PC-9 (cell line): ENCODE data around the gene TBC1D24. TPM values are rescaled to one million over a fixed set of nuclear protein-coding genes. Genes with fewer than 3 reads are reported as not detected.

Experiments used
- BruUV-seq: library from RNA; stranded (reverse); fragments of 400-500 nt; replicated peaks from 2 replicates; lab custom pipeline; 2021; lab: Mats Ljungman, UMichigan
- CTCF ChIA-PET: fragments of 300-600 bp; sonication (Branson Sonifier 250); formaldehyde crosslinking; loops from one replicate; lab custom pipeline; 2022; ENCODE audit warnings: antibody characterized with exemption; lab: Charles Lee
- POLR2A ChIA-PET: fragments of 300-600 bp; sonication (Branson Sonifier 250); formaldehyde crosslinking; loops from one replicate; lab custom pipeline; 2022; ENCODE audit warnings: antibody characterized with exemption; ENCODE audit not compliant: unreplicated experiment; lab: Charles Lee
- DNase-seq, 2 experiments: peaks; one replicate each; pipeline versions ENCODE4 v3.0.0 to v3.0.0-alpha.2; 2015 to 2022; ENCODE audit warnings: mixed read lengths in 1 of 2
- H2AFZ ChIP-seq: fragments of 200-600 bp; sonication (generic); 2 replicates; pipeline ENCODE4 v1.8.1; 2017; ENCODE audit warnings: antibody characterized with exemption
- H3F3A ChIP-seq: fragments of 200-600 bp; sonication (generic); 2 replicates; pipeline ENCODE4 v1.8.1; 2017; ENCODE audit warnings: antibody characterized with exemption, mild to moderate bottlenecking, low read depth; ENCODE audit not compliant: insufficient read depth
- H3K27ac ChIP-seq: fragments of 200-600 bp; sonication (generic); 2 replicates; pipeline ENCODE4 v1.6.1; 2016; ENCODE audit warnings: mixed run types
- H3K27me3 ChIP-seq: fragments of 200-600 bp; sonication (generic); 2 replicates; pipeline ENCODE4 v1.6.1; 2016; ENCODE audit warnings: low read depth, mixed run types; ENCODE audit not compliant: insufficient read depth
- H3K36me3 ChIP-seq: fragments of 200-600 bp; sonication (generic); 2 replicates; pipeline ENCODE4 v1.6.1; 2016; ENCODE audit warnings: low read depth, mixed run types
- H3K4me1 ChIP-seq: fragments of 200-600 bp; sonication (generic); replicated peaks from 2 replicates; pipeline ENCODE4 v1.6.1; 2016; ENCODE audit warnings: mixed run types; ENCODE audit not compliant: insufficient read depth
- H3K4me2 ChIP-seq: fragments of 200-600 bp; sonication (generic); 2 replicates; pipeline ENCODE4 v1.6.1; 2017; ENCODE audit warnings: mixed run types
- H3K4me3 ChIP-seq: fragments of 200-600 bp; sonication (generic); 2 replicates; pipeline ENCODE4 v1.6.1; 2016; ENCODE audit warnings: mixed run types
- H3K79me2 ChIP-seq: fragments of 200-600 bp; sonication (generic); 2 replicates; pipeline ENCODE4 v1.6.1; 2017; ENCODE audit warnings: low read depth, mixed run types
- H3K9me2 ChIP-seq: fragments of 200-600 bp; sonication (generic); 2 replicates; pipeline ENCODE4 v1.8.1; 2017; ENCODE audit warnings: mild to moderate bottlenecking; ENCODE audit not compliant: insufficient read depth
- H3K9me3 ChIP-seq: fragments of 200-600 bp; sonication (generic); 2 replicates; pipeline ENCODE4 v1.8.1; 2016; ENCODE audit warnings: low read depth; ENCODE audit not compliant: insufficient read depth
- H4K20me1 ChIP-seq: fragments of 200-600 bp; sonication (generic); 2 replicates; pipeline ENCODE4 v1.8.1; 2017; ENCODE audit not compliant: insufficient read depth
- CTCF ChIP-seq: fragments of 200-600 bp; sonication (generic); conservative IDR thresholded peaks from 2 replicates; pipeline ENCODE4 v1.6.1; 2017; ENCODE audit warnings: mixed run types, antibody characterized with exemption, mild to moderate bottlenecking, moderate library complexity
- EZH2 ChIP-seq: fragments of 200-600 bp; sonication (generic); IDR thresholded peaks from 2 replicates; pipeline ENCODE4 v1.8.0; 2017; ENCODE audit warnings: antibody characterized with exemption, low read depth
- intact Hi-C: fragments of 100-400 bp; cut with micrococcal nuclease; formaldehyde crosslinking; loops from one replicate; pipeline ENCODE4 v1.10.0; 2022; ENCODE audit not compliant: unreplicated experiment
- total RNA-seq: library from RNA; stranded (reverse); gene quantifications from 2 replicates; pipeline ENCODE4 v1.2.3, GENCODE V29; 2021

TBC1D24 gene
- total RNA-seq, 1 experiment from 2014 or later: 30.0 TPM

DNA sequence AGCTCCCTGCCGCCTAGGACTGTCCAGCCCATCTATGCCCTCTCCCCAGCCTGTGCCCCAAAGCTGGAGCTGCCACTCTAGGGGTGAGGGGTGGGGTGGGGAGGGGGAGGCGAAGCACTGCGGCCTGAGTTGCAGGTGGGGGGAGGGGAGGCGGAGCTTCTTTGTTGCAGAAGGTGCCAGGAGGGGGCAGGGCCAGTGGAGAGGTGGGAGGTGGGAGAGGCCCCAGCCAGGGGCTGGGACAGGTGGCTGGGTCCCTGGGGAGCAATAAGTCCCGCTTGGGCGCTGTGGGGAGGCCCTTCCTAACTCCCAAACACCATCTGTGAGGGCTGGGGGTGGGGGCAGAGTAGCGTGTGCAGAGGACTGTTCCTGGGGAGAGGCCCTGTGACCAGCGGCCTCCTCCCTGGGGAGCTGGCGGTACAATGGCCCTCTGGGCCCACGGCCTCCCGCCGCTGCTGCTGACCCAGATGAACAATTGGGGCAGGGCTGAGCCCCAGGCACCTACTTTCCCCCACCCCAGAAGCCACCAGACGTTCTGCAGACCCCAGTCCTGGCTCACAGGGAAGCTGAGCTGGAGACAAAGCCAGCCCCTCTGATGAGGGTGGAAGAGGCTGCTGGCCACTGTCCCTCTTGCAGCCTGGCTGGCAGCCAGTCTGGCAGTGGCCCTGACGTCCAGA lies 6.1 kb upstream of the TBC1D24 start:
- Histone ChIP-seq H3K27ac (no peak overlapping the region), H3K4me1 (peaks cover 21% of the 10 kb centered on the region; the same call in 1 of the 2 replicates), H3K9me3 (no peaks in the 10 kb centered on the region), H3K9me2 (no peaks in the 10 kb centered on the region), H3K4me2 (peak overlapping the region; percentile 98), H3K4me3 (peak overlapping the region; percentile 56; the same call in 1 of the 2 replicates), H2AFZ (no peak overlapping the region), H3K79me2 (no peaks in the 10 kb centered on the region), H3F3A (peaks cover 34% of the 10 kb centered on the region; the same call in 1 of the 2 replicates), H3K36me3 (no peaks in the 10 kb centered on the region), H4K20me1 (peaks cover 2% of the 10 kb centered on the region; the same call in 1 of the 2 replicates), H3K27me3 (no peaks in the 10 kb centered on the region)
- TF ChIP-seq CTCF (no peak), EZH2 (no peak)
- CTCF ChIA-PET: no interaction called here
- DNase-seq: peak in 1 of 2 experiments; percentile 37
- TSS peak; percentile 16 for BruUV-seq
- POLR2A ChIA-PET: interaction anchor here (0.7 kb wide), 1 partner anchor 10 kb away, joined by 16 read pairs; no protein-coding TSS in a partner anchor
- intact Hi-C loops: no loop called here

GRCh38 chr16:2469399-2470233 lies 5.3 kb upstream of the TBC1D24 start:
- BruUV-seq: no TSS peak
- ChIA-PET CTCF (no interaction called here), POLR2A (interaction anchor here (0.7 kb wide), 1 partner anchor 167 kb away, joined by 3 read pairs; no protein-coding TSS in a partner anchor)
- H3K9me3 ChIP-seq: no peaks in the 10 kb centered on the region
- no peaks in the 10 kb centered on the region for H3K27me3 ChIP-seq
- H4K20me1 ChIP-seq: peaks cover 2% of the 10 kb centered on the region; the same call in 1 of the 2 replicates
- no peak overlapping the region for H3K27ac ChIP-seq
- no peak overlapping the region; the same call in 1 of the 2 replicates for H3K4me2 ChIP-seq
- no peak overlapping the region for H2AFZ ChIP-seq
- peaks cover 19% of the 10 kb centered on the region; the same call in 1 of the 2 replicates for H3K4me1 ChIP-seq
- H3K79me2 ChIP-seq: peaks cover 5% of the 10 kb centered on the region; the same call in 1 of the 2 replicates
- H3F3A ChIP-seq: peaks cover 34% of the 10 kb centered on the region; the same call in 1 of the 2 replicates
- H3K36me3 ChIP-seq: no peaks in the 10 kb centered on the region
- no peak for DNase-seq
- TF ChIP-seq EZH2 (no peak), CTCF (no peak)
- intact Hi-C loops: no loop called here
- H3K4me3 ChIP-seq: no peak overlapping the region
- no peaks in the 10 kb centered on the region for H3K9me2 ChIP-seq

GRCh38 chr16:2470234-2470601 lies 4.7 kb upstream of the TBC1D24 start:
- TF ChIP-seq EZH2 (no peak), CTCF (no peak)
- Histone ChIP-seq H3K4me1 (peaks cover 19% of the 10 kb centered on the region; the same call in 1 of the 2 replicates), H3K4me2 (no peak overlapping the region), H4K20me1 (peaks cover 2% of the 10 kb centered on the region; the same call in 1 of the 2 replicates), H3K4me3 (no peak overlapping the region), H3K9me3 (no peaks in the 10 kb centered on the region), H3K79me2 (peaks cover 5% of the 10 kb centered on the region; the same call in 1 of the 2 replicates), H3K9me2 (no peaks in the 10 kb centered on the region), H2AFZ (no peak overlapping the region), H3F3A (peaks cover 33% of the 10 kb centered on the region; the same call in 1 of the 2 replicates), H3K36me3 (no peaks in the 10 kb centered on the region), H3K27me3 (no peaks in the 10 kb centered on the region), H3K27ac (no peak overlapping the region)
- intact Hi-C loops: no loop called here
- ChIA-PET POLR2A (interaction anchor here (0.7 kb wide), 1 partner anchor 167 kb away, joined by 3 read pairs; no protein-coding TSS in a partner anchor), CTCF (no interaction called here)
- no TSS peak for BruUV-seq
- no peak for DNase-seq
